HepG2 (cell line): ENCODE measurements around the gene PRCD.

Source experiments
- CENPX ChIP-seq: sonication (generic); formaldehyde crosslinking; IDR thresholded peaks from 2 replicates; pipeline ENCODE4 v1.9.0; 2021; ENCODE audit warnings: mild to moderate bottlenecking, missing genetic modification reagents, moderate library complexity
- EZH2 ChIP-seq: conservative IDR thresholded peaks from 2 replicates; pipeline ENCODE4 v1.6.1; 2012; ENCODE audit warnings: mild to moderate bottlenecking, low read depth, low read length, moderate library complexity
- MAX ChIP-seq: IDR thresholded peaks from 2 replicates; pipeline ENCODE4 v1.6.1; 2012; ENCODE audit warnings: inconsistent platforms
- NBN ChIP-seq: fragments of 450-650 bp; conservative IDR thresholded peaks from 2 replicates; pipeline ENCODE4 v1.6.1; 2017
- POLR2A ChIP-seq, 2 experiments: IDR thresholded peaks; 2 replicates each; pipeline ENCODE4 v1.6.1; 2011; ENCODE audit warnings: low read depth in 2 of 2, low read length in 2 of 2, mild to moderate bottlenecking in 1 of 2, moderate library complexity in 1 of 2; ENCODE audit not compliant: insufficient read depth in 1 of 2
- ZBTB1 ChIP-seq: sonication (generic); formaldehyde crosslinking; IDR thresholded peaks from 2 replicates; pipeline ENCODE4 v1.4.0; 2020; ENCODE audit warnings: missing genetic modification reagents, borderline replicate concordance
- ZKSCAN1 ChIP-seq: fragments of 150-350 bp; IDR thresholded peaks from 2 replicates; pipeline ENCODE4 v1.6.1; 2014; ENCODE audit warnings: low read length
- ZNF367 ChIP-seq: sonication (generic); formaldehyde crosslinking; IDR thresholded peaks from 2 replicates; pipeline ENCODE4 v1.4.0; 2020; ENCODE audit warnings: missing genetic modification reagents, borderline replicate concordance
- ZNF616 ChIP-seq: sonication (generic); formaldehyde crosslinking; IDR thresholded peaks from 2 replicates; pipeline ENCODE4 v1.5.0; 2020; ENCODE audit warnings: low read depth, mild to moderate bottlenecking, missing genetic modification reagents
- ZZZ3 ChIP-seq: sonication (generic); formaldehyde crosslinking; IDR thresholded peaks from 2 replicates; pipeline ENCODE4 v1.4.0; 2020; ENCODE audit warnings: missing genetic modification reagents, mild to moderate bottlenecking, borderline replicate concordance

GRCh38 chr17:76501827-76502307 is 38.0 kb upstream of the PRCD start:
- TF ChIP-seq ZBTB1 (CRISPR knock-in tag) = no peak
- no peak for TF ChIP-seq NBN
- TF ChIP-seq ZNF616 (CRISPR knock-in tag) = 0 out of 2 replicates have a peak, but pooled peaks have one; percentile 25
- TF ChIP-seq ZNF367 = no peak
- no peak for TF ChIP-seq MAX
- TF ChIP-seq CENPX = no peak
- no peak for TF ChIP-seq ZKSCAN1
- no peak for TF ChIP-seq EZH2
- no peak for TF ChIP-seq ZZZ3 (CRISPR knock-in tag)
- no peak for TF ChIP-seq POLR2A (IDR thresholded peaks at IDR 0.05; ENCODE audit: insufficient read depth in 1 of 2, low read depth in 2 of 2, low read length in 2 of 2)
